NAMALWA (cell line): ENCODE data around the gene PTPN23.
"Not testable (repeated sequence)": the region's sequence is repeated elsewhere in the genome, so short reads cannot be mapped to it uniquely, and the experiment has no call there.

Source experiments
- DNase-seq: peaks from one replicate; pipeline ENCODE4 v3.0.0-alpha.2; 2015; ENCODE audit warnings: low spot score

PTPN23 gene

GRCh38 chr3:47452453-47453215 is 71.8 kb downstream of the PTPN23 start:
- DNase-seq, result no peak

DNA sequence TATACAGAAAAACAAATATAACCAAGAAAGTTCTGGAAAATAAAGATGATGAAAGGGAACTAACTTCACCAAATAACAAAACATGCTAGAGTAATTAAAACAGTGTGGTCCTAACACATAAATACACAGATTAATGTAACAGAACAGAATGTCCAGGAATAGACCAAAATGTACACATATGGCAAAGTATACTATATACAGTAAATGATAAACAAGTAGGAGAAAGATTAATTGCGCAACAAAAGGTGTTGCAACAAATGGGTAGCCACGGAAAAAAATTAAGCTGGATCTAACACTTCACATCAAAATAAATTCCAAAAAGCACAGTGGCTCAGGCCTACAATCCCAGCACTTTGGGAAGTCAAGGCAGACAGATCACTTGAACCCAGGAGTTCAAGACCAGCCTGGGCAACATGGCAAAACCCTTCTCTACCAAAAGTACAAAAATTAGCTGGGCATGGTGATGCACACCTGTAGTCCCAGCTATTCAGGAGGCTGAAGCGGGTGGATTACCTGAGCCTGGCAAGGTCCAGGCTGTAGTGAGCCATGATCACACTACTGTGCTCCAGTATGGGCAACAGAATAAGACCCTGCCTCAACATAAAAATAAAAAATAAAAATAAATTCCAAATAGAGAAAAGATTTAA is 75.1 kb downstream of the PTPN23 start:
- DNase-seq, result no peak

DNA sequence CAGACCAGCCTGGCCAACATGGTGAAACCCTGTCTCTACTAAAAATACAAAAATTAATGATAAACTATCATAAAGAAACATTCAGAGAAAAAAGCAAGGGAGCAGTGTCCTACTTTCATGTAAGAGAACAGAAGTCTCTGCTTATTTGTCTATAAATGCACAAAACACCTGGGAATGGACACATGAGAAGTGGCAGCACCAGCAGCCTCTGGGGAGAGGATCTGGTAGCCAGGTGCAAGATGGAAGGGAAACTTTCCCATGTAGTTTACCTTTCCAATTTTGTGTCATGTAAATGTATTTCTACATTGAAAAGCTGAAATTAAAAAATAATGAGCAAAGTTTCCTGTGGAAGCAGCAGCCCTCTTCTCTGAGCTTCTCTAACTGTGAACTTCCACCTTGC is 76.2 kb downstream of the PTPN23 start:
- DNase-seq, result no peak

DNA sequence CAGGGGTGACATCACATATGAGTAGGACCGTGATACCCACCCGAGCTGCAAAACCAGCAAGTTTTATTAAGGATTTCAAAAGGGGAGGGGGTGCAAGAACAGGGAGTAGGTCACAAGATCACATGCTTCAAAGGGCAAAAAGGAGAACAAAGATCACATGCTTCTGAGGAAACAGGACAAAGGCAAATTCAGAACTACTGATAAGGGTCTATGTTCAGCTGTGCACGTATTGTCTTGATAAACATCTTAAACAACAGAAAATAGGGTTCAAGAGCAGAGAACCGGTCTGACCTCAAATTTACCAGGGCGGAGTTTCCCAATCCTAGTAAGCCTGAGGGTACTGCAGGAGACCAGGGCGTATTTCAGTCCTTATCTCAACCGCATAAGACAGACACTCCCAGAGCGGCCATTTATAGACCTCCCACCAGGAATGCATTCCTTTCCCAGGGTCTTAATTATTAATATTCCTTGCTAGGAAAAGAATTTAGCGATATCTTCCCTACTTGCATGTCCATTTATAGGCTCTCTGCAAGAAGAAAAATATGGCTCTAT is 78.8 kb downstream of the PTPN23 start:
- not testable (repeated sequence) for DNase-seq
